ENCODE measurements around the gene DBH.
A peak's percentile ranks its signal among the peaks of the same experiment; 100 is the strongest.

The DBH gene

GRCh38 chr9:133706307-133707050, 70.3 kb downstream of the DBH start:
- H2BK15ac ChIP-seq (ENCODE audit: low read length), result no peak overlapping the region
- peaks cover 8 to 14% of the 10 kb centered on the region in 2 donors for H3K4me1 ChIP-seq (ENCODE audit: control insufficient read depth in 2 of 2, insufficient read depth in 1 of 2, low read depth in 1 of 2, low read length in 2 of 2)
- H3K9ac ChIP-seq (ENCODE audit: low read depth, low read length, poor library complexity), result no peak overlapping the region
- no peak overlapping the region for H4K91ac ChIP-seq (ENCODE audit: low read depth, low read length, poor library complexity)
- H2BK5ac ChIP-seq (ENCODE audit: low read length), result no peak overlapping the region
- no peak for DNase-seq (ENCODE audit: low spot score)
- H3K14ac ChIP-seq (ENCODE audit: low read length), result peak overlapping the region; percentile 79
- no peak overlapping the region for H2BK120ac ChIP-seq (ENCODE audit: low read depth, low read length)
- no peak overlapping the region for H3K4ac ChIP-seq (ENCODE audit: low read length)
- no peak overlapping the region for H2AK5ac ChIP-seq (ENCODE audit: low read depth, low read length)
- no peak overlapping the region for H4K8ac ChIP-seq (ENCODE audit: low read depth, low read length)
- H3K23ac ChIP-seq (ENCODE audit: low read depth, low read length, poor library complexity), result no peak overlapping the region
- WGBS, 2 donors (ENCODE audit: extremely low coverage in 2 of 2, insufficient read length in 2 of 2, insufficient replicate concordance in 1 of 2), result no CpG with 5 or more reads among the region's 12 CpGs
- no peak overlapping the region for H2BK12ac ChIP-seq (ENCODE audit: low read length)
- no peak overlapping the region for H2AFZ ChIP-seq (ENCODE audit: low read length)
- H3K27me3 ChIP-seq (ENCODE audit: control insufficient read depth in 3 of 3, insufficient read depth in 3 of 3, low read depth in 1 of 3, low read length in 3 of 3), result no peaks in the 10 kb centered on the region
- H3K18ac ChIP-seq (ENCODE audit: low read length), result peak overlapping the region; percentile 8
- H3K4me2 ChIP-seq (ENCODE audit: insufficient read depth, low read length, poor library complexity, severe bottlenecking), result no peak overlapping the region
- no peaks in the 10 kb centered on the region for H3K36me3 ChIP-seq (replicated peaks in 1 of 2; ENCODE audit: control insufficient read depth in 2 of 2, insufficient read depth in 2 of 2, low read length in 2 of 2)
- no peak overlapping the region for H3K4me3 ChIP-seq (ENCODE audit: low read length in 2 of 2)
- H3K27ac ChIP-seq (replicated peaks; ENCODE audit: low read length), result no peak overlapping the region
- no peaks in the 10 kb centered on the region for H3K9me3 ChIP-seq (replicated peaks in 1 of 2; ENCODE audit: control insufficient read depth in 2 of 2, insufficient read depth in 1 of 2, low read depth in 1 of 2, low read length in 2 of 2)
- H3K79me1 ChIP-seq (ENCODE audit: low read depth, low read length), result peaks cover 2% of the 10 kb centered on the region

- Histone ChIP-seq H3K4ac (ENCODE audit: low read length) (no peak overlapping the region), H2AK5ac (ENCODE audit: low read depth, low read length) (peak overlapping the region; percentile 6), H3K9me3 (replicated peaks in 1 of 2; ENCODE audit: control insufficient read depth in 2 of 2, insufficient read depth in 1 of 2, low read depth in 1 of 2, low read length in 2 of 2) (no peaks in the 10 kb centered on the region), H3K36me3 (replicated peaks in 1 of 2; ENCODE audit: control insufficient read depth in 2 of 2, insufficient read depth in 2 of 2, low read length in 2 of 2) (no peaks in the 10 kb centered on the region), H4K91ac (ENCODE audit: low read depth, low read length, poor library complexity) (no peak overlapping the region), H3K4me3 (ENCODE audit: low read length in 2 of 2) (no peak overlapping the region), H2BK15ac (ENCODE audit: low read length) (no peak overlapping the region), H4K8ac (ENCODE audit: low read depth, low read length) (no peak overlapping the region), H3K23ac (ENCODE audit: low read depth, low read length, poor library complexity) (no peak overlapping the region), H2AFZ (ENCODE audit: low read length) (no peak overlapping the region), H3K27ac (replicated peaks; ENCODE audit: low read length) (no peak overlapping the region), H3K14ac (ENCODE audit: low read length) (peak overlapping the region; percentile 38), H2BK5ac (ENCODE audit: low read length) (peak overlapping the region; percentile 75), H3K9ac (ENCODE audit: low read depth, low read length, poor library complexity) (no peak overlapping the region), H3K79me1 (ENCODE audit: low read depth, low read length) (peaks cover 2% of the 10 kb centered on the region), H3K4me2 (ENCODE audit: insufficient read depth, low read length, poor library complexity, severe bottlenecking) (no peak overlapping the region), H3K27me3 (ENCODE audit: control insufficient read depth in 3 of 3, insufficient read depth in 3 of 3, low read depth in 1 of 3, low read length in 3 of 3) (no peaks in the 10 kb centered on the region), H2BK120ac (ENCODE audit: low read depth, low read length) (no peak overlapping the region), H2BK12ac (ENCODE audit: low read length) (no peak overlapping the region), H3K18ac (ENCODE audit: low read length) (no peak overlapping the region), H3K4me1 (ENCODE audit: control insufficient read depth in 2 of 2, insufficient read depth in 1 of 2, low read depth in 1 of 2, low read length in 2 of 2) (peaks cover 8 to 11% of the 10 kb centered on the region in 2 donors)
- DNase-seq (ENCODE audit: low spot score), result no peak
- no CpG with 5 or more reads among the region's 17 CpGs for WGBS, 2 donors (ENCODE audit: extremely low coverage in 2 of 2, insufficient read length in 2 of 2, insufficient replicate concordance in 1 of 2)
Observed at GRCh38 chr9:133707065-133707762, 71.1 kb downstream of the DBH start.

GRCh38 chr9:133707763-133708245, 71.6 kb downstream of the DBH start:
- no peak for DNase-seq (ENCODE audit: low spot score)
- Histone ChIP-seq H2BK15ac (ENCODE audit: low read length) (no peak overlapping the region), H3K18ac (ENCODE audit: low read length) (no peak overlapping the region), H3K27me3 (ENCODE audit: control insufficient read depth in 3 of 3, insufficient read depth in 3 of 3, low read depth in 1 of 3, low read length in 3 of 3) (no peaks in the 10 kb centered on the region), H2BK5ac (ENCODE audit: low read length) (no peak overlapping the region), H3K27ac (replicated peaks; ENCODE audit: low read length) (no peak overlapping the region), H3K36me3 (replicated peaks in 1 of 2; ENCODE audit: control insufficient read depth in 2 of 2, insufficient read depth in 2 of 2, low read length in 2 of 2) (no peaks in the 10 kb centered on the region), H3K4me1 (ENCODE audit: control insufficient read depth in 2 of 2, insufficient read depth in 1 of 2, low read depth in 1 of 2, low read length in 2 of 2) (peaks cover 3 to 5% of the 10 kb centered on the region in 2 donors), H3K9me3 (replicated peaks in 1 of 2; ENCODE audit: control insufficient read depth in 2 of 2, insufficient read depth in 1 of 2, low read depth in 1 of 2, low read length in 2 of 2) (no peaks in the 10 kb centered on the region), H2BK12ac (ENCODE audit: low read length) (no peak overlapping the region), H4K91ac (ENCODE audit: low read depth, low read length, poor library complexity) (no peak overlapping the region), H4K8ac (ENCODE audit: low read depth, low read length) (no peak overlapping the region), H3K9ac (ENCODE audit: low read depth, low read length, poor library complexity) (no peak overlapping the region), H2BK120ac (ENCODE audit: low read depth, low read length) (no peak overlapping the region), H3K4me3 (ENCODE audit: low read length in 2 of 2) (no peak overlapping the region), H3K4ac (ENCODE audit: low read length) (no peak overlapping the region), H2AK5ac (ENCODE audit: low read depth, low read length) (peak overlapping the region; percentile 4), H3K23ac (ENCODE audit: low read depth, low read length, poor library complexity) (no peak overlapping the region), H3K79me1 (ENCODE audit: low read depth, low read length) (peaks cover 2% of the 10 kb centered on the region), H2AFZ (ENCODE audit: low read length) (no peak overlapping the region), H3K4me2 (ENCODE audit: insufficient read depth, low read length, poor library complexity, severe bottlenecking) (no peak overlapping the region), H3K14ac (ENCODE audit: low read length) (no peak overlapping the region)
- no CpG with 5 or more reads among the region's 15 CpGs for whole genome bisulfite sequencing, 2 donors (ENCODE audit: extremely low coverage in 2 of 2, insufficient read length in 2 of 2, insufficient replicate concordance in 1 of 2)

Measured in neuronal stem cell (in vitro differentiated cells).